Osteoblast (primary cell): ENCODE data around the gene BNIP5. TPM values are rescaled to one million over a fixed set of nuclear protein-coding genes. Genes with fewer than 3 reads are reported as not detected.

Source experiments
- DNase-seq: peaks from one replicate; pipeline ENCODE4 v3.0.0; 2011; ENCODE audit warnings: low spot score, mixed read lengths; ENCODE audit not compliant: insufficient read length; ENCODE audit errors: missing footprints
- H2AFZ ChIP-seq: 2 replicates; pipeline ENCODE4 v1.6.0; 2011; ENCODE audit warnings: mild to moderate bottlenecking, low read length
- H3K27ac ChIP-seq: 2 replicates; pipeline ENCODE4 v1.5.1; 2011; ENCODE audit warnings: mild to moderate bottlenecking, low read depth, low read length, moderate library complexity
- H3K27me3 ChIP-seq: 2 replicates; pipeline ENCODE4 v1.6.0; 2012; ENCODE audit warnings: mild to moderate bottlenecking, control low read depth, inconsistent platforms, low read length, moderate library complexity; ENCODE audit not compliant: insufficient read depth
- H3K36me3 ChIP-seq: 2 replicates; pipeline ENCODE4 v1.5.1; 2011; ENCODE audit warnings: mild to moderate bottlenecking, low read length, control low read depth, moderate library complexity; ENCODE audit not compliant: insufficient read depth
- H3K4me1 ChIP-seq: 2 replicates; pipeline ENCODE4 v1.5.1; 2011; ENCODE audit warnings: mild to moderate bottlenecking, low read length, control low read depth, moderate library complexity; ENCODE audit not compliant: insufficient read depth
- H3K4me2 ChIP-seq: 2 replicates; pipeline ENCODE4 v1.6.0; 2011; ENCODE audit warnings: mild to moderate bottlenecking, low read length; ENCODE audit not compliant: insufficient read depth
- H3K4me3 ChIP-seq: fragments of 200-600 bp; sonication (generic); 3 replicates; pipeline ENCODE4 v1.5.1; 2012; ENCODE audit warnings: mild to moderate bottlenecking, low read length, inconsistent platforms; ENCODE audit not compliant: insufficient read depth
- H3K79me2 ChIP-seq: 2 replicates; pipeline ENCODE4 v1.6.0; 2012; ENCODE audit warnings: mild to moderate bottlenecking, low read length, control low read depth, inconsistent platforms; ENCODE audit not compliant: insufficient read depth
- H3K9me3 ChIP-seq: 2 replicates; pipeline ENCODE4 v1.5.1; 2011; ENCODE audit warnings: low read depth, low read length, control low read depth
- H4K20me1 ChIP-seq: 2 replicates; pipeline ENCODE4 v1.6.0; 2012; ENCODE audit warnings: mild to moderate bottlenecking, low read length, control low read depth; ENCODE audit not compliant: insufficient read depth
- CTCF ChIP-seq: IDR thresholded peaks from 2 replicates; pipeline ENCODE4 v1.5.1; 2011; ENCODE audit warnings: mild to moderate bottlenecking, low read depth, low read length, moderate library complexity; ENCODE audit errors: extremely low read depth
- total RNA-seq: library from RNA; depleted of rRNA; stranded (reverse); fragments of >200 nt; gene quantifications from 2 replicates; pipeline ENCODE4 v1.2.3, GENCODE V29; 2012

The BNIP5 gene
- total RNA-seq, 1 donor, result not detected

- no peak overlapping the region for H3K4me3 ChIP-seq
- no peaks in the 10 kb centered on the region for H4K20me1 ChIP-seq
- H2AFZ ChIP-seq, result no peak overlapping the region
- TF ChIP-seq CTCF, result no peak
- H3K4me2 ChIP-seq, result no peak overlapping the region
- H3K27ac ChIP-seq, result no peak overlapping the region
- H3K79me2 ChIP-seq, result no peaks in the 10 kb centered on the region
- peaks cover 65% of the 10 kb centered on the region for H3K27me3 ChIP-seq
- H3K36me3 ChIP-seq, result no peaks in the 10 kb centered on the region
- no peak for DNase-seq
- no peaks in the 10 kb centered on the region for H3K9me3 ChIP-seq
- H3K4me1 ChIP-seq, result no peaks in the 10 kb centered on the region
Measured at GRCh38 chr6:36329798-36330291, 6.8 kb downstream of the BNIP5 start.

- peaks cover 53% of the 10 kb centered on the region for H3K27me3 ChIP-seq
- no peaks in the 10 kb centered on the region for H4K20me1 ChIP-seq
- H3K9me3 ChIP-seq, result no peaks in the 10 kb centered on the region
- no peak overlapping the region for H2AFZ ChIP-seq
- TF ChIP-seq CTCF, result no peak
- H3K4me1 ChIP-seq, result no peaks in the 10 kb centered on the region
- H3K36me3 ChIP-seq, result no peaks in the 10 kb centered on the region
- no peak overlapping the region for H3K4me2 ChIP-seq
- no peak overlapping the region for H3K4me3 ChIP-seq
- no peaks in the 10 kb centered on the region for H3K79me2 ChIP-seq
- H3K27ac ChIP-seq, result no peak overlapping the region
- no peak for DNase-seq
Measured at GRCh38 chr6:36328600-36328999, 8.1 kb downstream of the BNIP5 start.

GRCh38 chr6:36327919-36328236 lies 8.8 kb downstream of the BNIP5 start:
- no peak overlapping the region for H3K27ac ChIP-seq
- H3K4me1 ChIP-seq, result no peaks in the 10 kb centered on the region
- H2AFZ ChIP-seq, result no peak overlapping the region
- H4K20me1 ChIP-seq, result no peaks in the 10 kb centered on the region
- no peaks in the 10 kb centered on the region for H3K9me3 ChIP-seq
- H3K27me3 ChIP-seq, result peaks cover 45% of the 10 kb centered on the region
- H3K79me2 ChIP-seq, result no peaks in the 10 kb centered on the region
- no peak overlapping the region for H3K4me2 ChIP-seq
- H3K36me3 ChIP-seq, result no peaks in the 10 kb centered on the region
- no peak for TF ChIP-seq CTCF
- no peak overlapping the region for H3K4me3 ChIP-seq
- DNase-seq, result no peak

- no peak for DNase-seq
- H3K27ac ChIP-seq, result no peak overlapping the region
- no peaks in the 10 kb centered on the region for H4K20me1 ChIP-seq
- H3K27me3 ChIP-seq, result peaks cover 40% of the 10 kb centered on the region
- H3K4me3 ChIP-seq, result no peak overlapping the region
- no peaks in the 10 kb centered on the region for H3K9me3 ChIP-seq
- TF ChIP-seq CTCF, result no peak
- no peak overlapping the region for H2AFZ ChIP-seq
- no peaks in the 10 kb centered on the region for H3K79me2 ChIP-seq
- H3K36me3 ChIP-seq, result no peaks in the 10 kb centered on the region
- no peak overlapping the region for H3K4me2 ChIP-seq
- no peaks in the 10 kb centered on the region for H3K4me1 ChIP-seq
Measured at GRCh38 chr6:36327226-36327918, 9.3 kb downstream of the BNIP5 start.
